H1 (cell line): Measurements from ENCODE around the gene TOMM40L. TPM values are rescaled to one million over a fixed set of nuclear protein-coding genes. Genes with fewer than 3 reads are reported as not detected.

Experiments
- CTCF ChIA-PET: fragments of 300-600 bp; sonication (Branson Sonifier 250); formaldehyde crosslinking; loops from one replicate; lab custom pipeline; 2021; ENCODE audit not compliant: partially characterized antibody; lab: Charles Lee
- POLR2A ChIA-PET: fragments of 300-600 bp; sonication (Branson Sonifier 250); formaldehyde crosslinking; loops from one replicate; lab custom pipeline; 2021; ENCODE audit warnings: inconsistent platforms; ENCODE audit not compliant: partially characterized antibody; lab: Charles Lee
- DNase-seq, 2 experiments: peaks; one replicate each; pipeline versions ENCODE4 v3.0.0 to v3.0.0-alpha.2; 2010 to 2022; ENCODE audit warnings: low spot score in 2 of 2, low read depth in 1 of 2, mixed read lengths in 1 of 2
- FAIRE-seq: peaks from 2 replicates; lab custom pipeline; 2011; peaks lifted over from hg19 to GRCh38; lab: Jason Lieb, UNC
- H2AFZ ChIP-seq: 2 replicates; pipeline ENCODE4 v1.8.1; 2012; ENCODE audit warnings: low read length, inconsistent platforms
- H2AK5ac ChIP-seq: 2 replicates; pipeline ENCODE4 v1.6.1; 2013; ENCODE audit warnings: low read depth, low read length
- H2BK120ac ChIP-seq: replicated peaks from 2 replicates; pipeline ENCODE3; 2013; ENCODE audit warnings: low read depth, low read length, inconsistent platforms
- H2BK12ac ChIP-seq: 2 replicates; pipeline ENCODE4 v1.6.1; 2013; ENCODE audit warnings: low read depth, low read length
- H2BK15ac ChIP-seq: 2 replicates; pipeline ENCODE4 v1.6.1; 2013; ENCODE audit warnings: low read length
- H2BK20ac ChIP-seq: 2 replicates; pipeline ENCODE4 v1.6.1; 2013; ENCODE audit warnings: low read length
- H2BK5ac ChIP-seq: 2 replicates; pipeline ENCODE4 v1.6.1; 2013; ENCODE audit warnings: low read depth, low read length
- H3K14ac ChIP-seq: 2 replicates; pipeline ENCODE4 v1.6.1; 2013; ENCODE audit warnings: inconsistent platforms; ENCODE audit not compliant: insufficient read length
- H3K18ac ChIP-seq: 2 replicates; pipeline ENCODE4 v1.6.1; 2013; ENCODE audit warnings: low read length; ENCODE audit errors: extremely low read depth
- H3K23ac ChIP-seq: 2 replicates; pipeline ENCODE4 v1.6.1; 2013; ENCODE audit warnings: inconsistent platforms; ENCODE audit not compliant: insufficient read length
- H3K23me2 ChIP-seq: 2 replicates; pipeline ENCODE4 v1.6.1; 2013; ENCODE audit warnings: low read depth, low read length
- H3K27ac ChIP-seq: 2 replicates; pipeline ENCODE4 v1.6.1; 2011; ENCODE audit warnings: low read depth, low read length, inconsistent platforms
- H3K27me3 ChIP-seq, 4 experiments: replicated peaks in 1 of 4; 1 replicate in 1 of 4; 2 replicates in 3 of 4; pipeline versions ENCODE4 v1.6.1 to v1.8.1; 2011 to 2013; ENCODE audit warnings: low read length in 3 of 4, mild to moderate bottlenecking in 3 of 4, inconsistent platforms in 2 of 4, mixed read lengths in 2 of 4, moderate library complexity in 1 of 4; ENCODE audit not compliant: control insufficient read depth in 3 of 4, insufficient read depth in 3 of 4; ENCODE audit errors: extremely low read depth in 1 of 4
- H3K36me3 ChIP-seq, 4 experiments: 2 replicates each; pipeline versions ENCODE4 v1.6.1 to v1.8.1; 2011 to 2013; ENCODE audit warnings: mild to moderate bottlenecking in 4 of 4, low read length in 3 of 4, moderate library complexity in 2 of 4, control low read depth in 1 of 4, inconsistent platforms in 1 of 4; ENCODE audit not compliant: insufficient read depth in 4 of 4, control insufficient read depth in 2 of 4
- H3K4ac ChIP-seq: replicated peaks from 2 replicates; pipeline ENCODE3; 2013; ENCODE audit warnings: low read length, low read depth, mixed read lengths, inconsistent platforms; ENCODE audit not compliant: insufficient read length
- H3K4me1 ChIP-seq, 4 experiments: replicated peaks in 1 of 4; 1 replicate in 1 of 4; 2 replicates in 3 of 4; pipeline versions ENCODE4 v1.6.1 to v1.8.1; 2011 to 2013; ENCODE audit warnings: low read length in 3 of 4, inconsistent platforms in 2 of 4, mixed read lengths in 1 of 4; ENCODE audit not compliant: insufficient read depth in 4 of 4, control insufficient read depth in 3 of 4
- H3K4me2 ChIP-seq, 2 experiments: 2 replicates each; pipeline versions ENCODE4 v1.6.1 to v1.8.1; 2011 to 2013; ENCODE audit warnings: low read depth in 2 of 2, low read length in 2 of 2, control low read depth in 1 of 2, inconsistent platforms in 1 of 2, mild to moderate bottlenecking in 1 of 2; ENCODE audit not compliant: insufficient read depth in 1 of 2
- H3K4me3 ChIP-seq, 4 experiments: fragments of 200-600, 300-600 bp in 1 of 4; sonication (generic), shearing (Covaris generic), sonication (Bioruptor Twin) in 1 of 4; 2 replicates each; pipeline versions ENCODE4 v1.5.1 to v1.8.1; 2011 to 2016; ENCODE audit warnings: low read length in 4 of 4, low read depth in 3 of 4, control low read depth in 2 of 4, inconsistent platforms in 2 of 4, mild to moderate bottlenecking in 2 of 4, mixed read lengths in 1 of 4, moderate library complexity in 1 of 4; ENCODE audit not compliant: insufficient read depth in 2 of 4; ENCODE audit errors: extremely low read depth in 1 of 4
- H3K56ac ChIP-seq: replicated peaks from 2 replicates; pipeline ENCODE3; 2013; ENCODE audit warnings: low read depth, mild to moderate bottlenecking, mixed read lengths, low read length, inconsistent platforms; ENCODE audit not compliant: insufficient read length
- H3K79me1 ChIP-seq: 2 replicates; pipeline ENCODE4 v1.6.1; 2013; ENCODE audit warnings: low read depth, low read length, control low read depth
- H3K79me2 ChIP-seq, 2 experiments: 2 replicates each; pipeline versions ENCODE4 v1.6.1 to v1.8.1; 2012 to 2013; ENCODE audit warnings: low read length in 2 of 2, mild to moderate bottlenecking in 2 of 2, inconsistent platforms in 1 of 2; ENCODE audit not compliant: insufficient read depth in 2 of 2, control insufficient read depth in 1 of 2
- H3K9ac ChIP-seq, 4 experiments: replicated peaks in 1 of 4; 1 replicate in 1 of 4; 2 replicates in 3 of 4; pipeline versions ENCODE4 v1.6.1 to v1.8.1; 2011 to 2013; ENCODE audit warnings: low read depth in 3 of 4, low read length in 3 of 4, control low read depth in 2 of 4, mild to moderate bottlenecking in 2 of 4, moderate library complexity in 2 of 4, inconsistent platforms in 1 of 4; ENCODE audit errors: extremely low read depth in 1 of 4
- H3K9me3 ChIP-seq, 2 experiments: 2 replicates each; pipeline versions ENCODE4 v1.6.1 to v1.8.1; 2012 to 2013; ENCODE audit warnings: mild to moderate bottlenecking in 2 of 2, moderate library complexity in 2 of 2, control low read depth in 1 of 2, inconsistent platforms in 1 of 2, low read depth in 1 of 2, low read length in 1 of 2, mixed read lengths in 1 of 2; ENCODE audit not compliant: insufficient read depth in 2 of 2
- H4K20me1 ChIP-seq, 2 experiments: replicated peaks in 1 of 2; 2 replicates each; pipeline versions ENCODE3 to v1.8.1; 2011 to 2013; ENCODE audit warnings: inconsistent platforms in 2 of 2, low read length in 2 of 2, mild to moderate bottlenecking in 1 of 2; ENCODE audit not compliant: insufficient read depth in 2 of 2, control insufficient read depth in 1 of 2
- H4K5ac ChIP-seq: 2 replicates; pipeline ENCODE4 v1.6.1; 2013; ENCODE audit warnings: low read length, low read depth, mixed read lengths, inconsistent platforms; ENCODE audit not compliant: insufficient read length
- H4K8ac ChIP-seq: 2 replicates; pipeline ENCODE4 v1.8.0; 2013; ENCODE audit warnings: mild to moderate bottlenecking, moderate library complexity, low read length, inconsistent platforms; ENCODE audit not compliant: insufficient read depth; ENCODE audit errors: extremely low read depth
- H4K91ac ChIP-seq: replicated peaks from 2 replicates; pipeline ENCODE3; 2013; ENCODE audit warnings: low read length, mixed read lengths, inconsistent platforms; ENCODE audit not compliant: insufficient read length
- BACH1 ChIP-seq: IDR thresholded peaks from 2 replicates; pipeline ENCODE4 v1.6.1; 2012; ENCODE audit warnings: low read length, improper control_type of control experiment
- CTBP2 ChIP-seq: IDR thresholded peaks from 2 replicates; pipeline ENCODE4 v1.7.0; 2011; ENCODE audit warnings: borderline replicate concordance, mild to moderate bottlenecking, moderate library complexity, mixed read lengths, low read length; ENCODE audit not compliant: insufficient read depth, insufficient read length
- JUN ChIP-seq: IDR thresholded peaks from 2 replicates; pipeline ENCODE4 v1.6.1; 2011; ENCODE audit warnings: low read depth, mild to moderate bottlenecking, improper control_type of control experiment, low read length
- KDM4A ChIP-seq: IDR thresholded peaks from one replicate; pipeline ENCODE4 v1.7.1; 2012; ENCODE audit warnings: low read depth, mild to moderate bottlenecking, moderate library complexity, low read length, inconsistent platforms; ENCODE audit not compliant: severe bottlenecking
- SAP30 ChIP-seq: fragments of 300-600 bp; sonication (generic); IDR thresholded peaks from 2 replicates; pipeline ENCODE4 v1.7.1; 2012; ENCODE audit warnings: low read length, moderate library complexity, mild to moderate bottlenecking, inconsistent platforms; ENCODE audit not compliant: insufficient read depth, insufficient replicate concordance
- TBP ChIP-seq: IDR thresholded peaks from 2 replicates; pipeline ENCODE4 v1.6.1; 2011; ENCODE audit warnings: low read depth, low read length, improper control_type of control experiment
- TCF12 ChIP-seq: IDR thresholded peaks from 2 replicates; pipeline ENCODE4 v1.6.1; 2011; ENCODE audit warnings: low read depth, mild to moderate bottlenecking, low read length
- WGBS, 2 experiments: shearing (Covaris generic) in 1 of 2; methylation state at CpG; one replicate each; pipeline versions ENCODE4 v1.1.6 to v1.1.7; 2013 to 2015; ENCODE audit warnings: low lambda C conversion rate in 2 of 2, mixed read lengths in 2 of 2, inconsistent platforms in 1 of 2, low coverage in 1 of 2, missing lambda C conversion rate in 1 of 2; ENCODE audit not compliant: insufficient replicate concordance in 2 of 2, insufficient coverage in 1 of 2, insufficient read length in 1 of 2; ENCODE audit errors: extremely low coverage in 1 of 2, missing lambda C conversion rate in 1 of 2; 5-methylcytosine and 5-hydroxymethylcytosine counted together
- polyA plus RNA-seq, 7 experiments: library from polyadenylated mRNA; depleted of rRNA in 3 of 7; stranded (reverse) in 5 of 7; unstranded in 2 of 7; fragments of >200 nt in 5 of 7; fragments of 200-250 nt in 2 of 7; gene quantifications; 1 replicate in 5 of 7; 2 replicates in 1 of 7; 4 replicates in 1 of 7; pipeline versions ENCODE4 v1.2.1 to v1.2.3, GENCODE V29; 2011 to 2013; ENCODE audit warnings: missing spikeins in 2 of 7, mixed read lengths in 2 of 7
- total RNA-seq: library from RNA; stranded (reverse); fragmentation: NEBNext Ultra II Directional; extraction: Animal tissue kit (Norgen Biotek cat#: 25700); gene quantifications from 2 replicates; pipeline ENCODE4 v1.2.1, GENCODE V29; 2021

TOMM40L gene
- total and polyA plus RNA-seq, 2 of the 8 experiments (the other 6 are each of a cell fraction or from before 2014, with no cell fraction given), result 11.4 to 15.0 TPM

DNA sequence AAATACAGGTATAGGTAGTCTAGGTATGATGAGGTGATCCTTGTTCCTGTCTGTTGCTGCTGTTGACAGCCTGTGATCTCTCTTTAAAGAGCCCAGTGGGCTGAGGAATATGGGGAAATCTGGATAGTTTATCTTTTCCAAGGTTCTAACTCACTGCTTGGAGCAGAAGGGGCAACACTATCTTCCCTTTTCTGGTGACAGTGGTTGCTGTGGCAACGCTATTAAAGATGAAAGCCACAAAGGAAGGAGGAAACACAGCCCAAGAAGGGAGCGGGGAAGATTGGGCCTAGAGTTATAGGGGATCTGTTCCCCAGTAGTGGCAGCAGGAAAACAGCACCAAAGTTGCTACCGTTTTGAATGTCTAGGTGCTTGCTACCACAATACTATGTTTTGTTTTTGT is 41.5 kb downstream of the TOMM40L start:
- H3K27ac ChIP-seq, result no peak overlapping the region
- H3K79me1 ChIP-seq, result no peaks in the 10 kb centered on the region
- no peak overlapping the region for H3K4ac ChIP-seq
- H3K56ac ChIP-seq, result no peak overlapping the region
- FAIRE-seq, result no peak
- no peak overlapping the region for H4K8ac ChIP-seq
- ChIA-PET CTCF (interaction anchor here (1.2 to 1.8 kb wide), 6 partner anchors 10 to 68 kb away, joined by 3 to 6 read pairs (median 3); partner anchors contain the start of gene ADAMTS4), POLR2A (interaction anchor here (1.1 to 1.8 kb wide), 3 partner anchors 9 to 38 kb away, joined by 4 to 8 read pairs (median 5); partner anchors contain the start of gene PCP4L1)
- no peak overlapping the region for H3K9ac ChIP-seq
- H4K20me1 ChIP-seq, result no peaks in the 10 kb centered on the region
- DNase-seq, result no peak
- H3K36me3 ChIP-seq, result no peaks in the 10 kb centered on the region
- H2AK5ac ChIP-seq, result no peak overlapping the region; the same call in 1 of the 2 replicates
- H4K5ac ChIP-seq, result no peak overlapping the region
- no peak overlapping the region for H2BK15ac ChIP-seq
- no peaks in the 10 kb centered on the region for H3K79me2 ChIP-seq
- H3K4me2 ChIP-seq, result no peak overlapping the region
- H2BK20ac ChIP-seq, result no peak overlapping the region
- H3K9me3 ChIP-seq, result no peaks in the 10 kb centered on the region
- no peak for TF ChIP-seq CTBP2
- no peak for TF ChIP-seq KDM4A
- no peak for TF ChIP-seq TCF12
- TF ChIP-seq JUN, result no peak
- no peak for TF ChIP-seq TBP
- no peak for TF ChIP-seq BACH1
- TF ChIP-seq SAP30, result no peak
- H3K4me1 ChIP-seq, result peaks cover 0 to 11% (median 2%) of the 10 kb centered on the region in 4 experiments; a peak in 4 of 7 replicates
- H3K27me3 ChIP-seq, result no peaks in the 10 kb centered on the region
- no peak overlapping the region for H3K14ac ChIP-seq
- no peak overlapping the region for H2BK12ac ChIP-seq
- H3K4me3 ChIP-seq, result no peak overlapping the region
- no peak overlapping the region for H3K18ac ChIP-seq
- no peak overlapping the region for H4K91ac ChIP-seq
- H2BK5ac ChIP-seq, result no peak overlapping the region
- no peak overlapping the region for H2BK120ac ChIP-seq
- H3K23me2 ChIP-seq, result no peaks in the 10 kb centered on the region
- 82% methylated on average over 3 of the region's 3 CpGs; no CpG with 5 or more reads in 1 of the 2 experiments for WGBS, 2 experiments
- H3K23ac ChIP-seq, result no peak overlapping the region
- H2AFZ ChIP-seq, result no peak overlapping the region
